ENCODE data around the gene APBA2. TPM values are rescaled to one million over a fixed set of nuclear protein-coding genes. Genes with fewer than 3 reads are reported as not detected.

APBA2 gene
- total RNA-seq, 1 donor from 2014 or later: 26.4 TPM

DNA sequence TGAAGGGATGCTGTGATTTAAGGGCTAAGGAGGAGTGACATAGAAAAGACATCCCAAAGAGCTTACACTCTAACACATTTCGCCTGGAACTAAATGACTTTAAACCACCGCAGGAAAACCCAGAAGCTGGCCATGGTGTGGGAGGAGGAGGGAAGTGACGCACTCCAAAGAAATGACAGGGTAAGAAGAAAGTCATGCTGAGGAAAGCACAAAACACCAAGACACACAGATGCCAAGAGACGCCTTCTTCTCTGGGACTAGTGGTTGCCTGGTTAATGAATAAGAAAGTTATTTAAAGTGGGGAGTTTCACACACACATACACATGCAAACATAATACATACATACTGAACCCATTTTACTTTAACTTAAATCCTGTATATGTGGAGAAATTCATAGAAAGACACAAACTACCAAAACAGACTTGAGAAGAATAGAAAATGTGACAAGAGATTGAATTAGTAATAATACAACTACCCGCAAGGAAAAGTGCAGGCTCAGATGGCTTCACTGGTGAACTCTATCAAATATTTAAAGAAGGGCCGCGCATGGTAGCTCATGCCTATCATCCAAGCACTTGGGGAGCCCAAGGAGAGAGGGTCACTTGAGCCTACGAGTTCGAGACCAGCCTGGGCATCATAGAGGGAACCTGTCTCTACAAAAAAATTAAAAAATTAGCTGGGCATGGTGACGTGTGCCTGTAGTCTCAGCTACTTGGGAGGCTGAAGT, 258.3 kb downstream of the APBA2 start:
- Mint-ChIP-seq H3K36me3 (ENCODE audit: low read depth) (no peaks in the 10 kb centered on the region), H3K9me3 (ENCODE audit: low read depth) (no peaks in the 10 kb centered on the region), H3K4me1 (ENCODE audit: low read depth) (peaks cover 14% of the 10 kb centered on the region), H3K4me3 (ENCODE audit: unreplicated experiment) (no peak overlapping the region), H3K27ac (ENCODE audit: unreplicated experiment) (no peak overlapping the region), H3K27me3 (ENCODE audit: low read depth) (peaks cover 8% of the 10 kb centered on the region)
- DNase-seq (ENCODE audit: low spot score): no peak
- TF ChIP-seq, protein P1, sequence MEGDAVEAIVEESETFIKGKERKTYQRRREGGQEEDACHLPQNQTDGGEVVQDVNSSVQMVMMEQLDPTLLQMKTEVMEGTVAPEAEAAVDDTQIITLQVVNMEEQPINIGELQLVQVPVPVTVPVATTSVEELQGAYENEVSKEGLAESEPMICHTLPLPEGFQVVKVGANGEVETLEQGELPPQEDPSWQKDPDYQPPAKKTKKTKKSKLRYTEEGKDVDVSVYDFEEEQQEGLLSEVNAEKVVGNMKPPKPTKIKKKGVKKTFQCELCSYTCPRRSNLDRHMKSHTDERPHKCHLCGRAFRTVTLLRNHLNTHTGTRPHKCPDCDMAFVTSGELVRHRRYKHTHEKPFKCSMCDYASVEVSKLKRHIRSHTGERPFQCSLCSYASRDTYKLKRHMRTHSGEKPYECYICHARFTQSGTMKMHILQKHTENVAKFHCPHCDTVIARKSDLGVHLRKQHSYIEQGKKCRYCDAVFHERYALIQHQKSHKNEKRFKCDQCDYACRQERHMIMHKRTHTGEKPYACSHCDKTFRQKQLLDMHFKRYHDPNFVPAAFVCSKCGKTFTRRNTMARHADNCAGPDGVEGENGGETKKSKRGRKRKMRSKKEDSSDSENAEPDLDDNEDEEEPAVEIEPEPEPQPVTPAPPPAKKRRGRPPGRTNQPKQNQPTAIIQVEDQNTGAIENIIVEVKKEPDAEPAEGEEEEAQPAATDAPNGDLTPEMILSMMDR (IDR thresholded peaks at IDR 0.05): no peak

DNA sequence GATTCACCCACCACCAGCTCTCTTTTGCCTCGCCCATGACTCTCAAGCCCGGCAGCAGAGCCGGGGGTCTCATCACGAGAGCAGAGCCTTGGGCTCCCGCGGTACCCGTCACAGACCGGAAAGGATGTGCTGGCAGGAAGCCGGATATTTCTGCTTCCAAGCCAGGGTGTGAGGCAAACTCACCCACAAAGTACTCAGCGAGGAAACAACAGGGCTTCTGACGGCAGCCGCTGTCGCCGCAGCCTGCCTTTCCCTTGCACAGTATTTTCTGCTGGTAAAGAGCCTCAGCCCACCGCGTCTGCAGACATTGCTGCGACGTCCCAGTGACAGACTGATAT, 263.9 kb downstream of the APBA2 start:
- H3K36me3 Mint-ChIP-seq (ENCODE audit: low read depth): peaks cover 7% of the 10 kb centered on the region
- H3K27ac Mint-ChIP-seq (ENCODE audit: unreplicated experiment): no peak overlapping the region
- H3K4me3 Mint-ChIP-seq (ENCODE audit: unreplicated experiment): no peak overlapping the region
- peaks cover 10% of the 10 kb centered on the region for H3K9me3 Mint-ChIP-seq (ENCODE audit: low read depth)
- TF ChIP-seq, protein P1 (IDR thresholded peaks at IDR 0.05): no peak
- H3K27me3 Mint-ChIP-seq (ENCODE audit: low read depth): no peaks in the 10 kb centered on the region
- no peaks in the 10 kb centered on the region for H3K4me1 Mint-ChIP-seq (ENCODE audit: low read depth)
- no peak for DNase-seq (ENCODE audit: low spot score)

DNA sequence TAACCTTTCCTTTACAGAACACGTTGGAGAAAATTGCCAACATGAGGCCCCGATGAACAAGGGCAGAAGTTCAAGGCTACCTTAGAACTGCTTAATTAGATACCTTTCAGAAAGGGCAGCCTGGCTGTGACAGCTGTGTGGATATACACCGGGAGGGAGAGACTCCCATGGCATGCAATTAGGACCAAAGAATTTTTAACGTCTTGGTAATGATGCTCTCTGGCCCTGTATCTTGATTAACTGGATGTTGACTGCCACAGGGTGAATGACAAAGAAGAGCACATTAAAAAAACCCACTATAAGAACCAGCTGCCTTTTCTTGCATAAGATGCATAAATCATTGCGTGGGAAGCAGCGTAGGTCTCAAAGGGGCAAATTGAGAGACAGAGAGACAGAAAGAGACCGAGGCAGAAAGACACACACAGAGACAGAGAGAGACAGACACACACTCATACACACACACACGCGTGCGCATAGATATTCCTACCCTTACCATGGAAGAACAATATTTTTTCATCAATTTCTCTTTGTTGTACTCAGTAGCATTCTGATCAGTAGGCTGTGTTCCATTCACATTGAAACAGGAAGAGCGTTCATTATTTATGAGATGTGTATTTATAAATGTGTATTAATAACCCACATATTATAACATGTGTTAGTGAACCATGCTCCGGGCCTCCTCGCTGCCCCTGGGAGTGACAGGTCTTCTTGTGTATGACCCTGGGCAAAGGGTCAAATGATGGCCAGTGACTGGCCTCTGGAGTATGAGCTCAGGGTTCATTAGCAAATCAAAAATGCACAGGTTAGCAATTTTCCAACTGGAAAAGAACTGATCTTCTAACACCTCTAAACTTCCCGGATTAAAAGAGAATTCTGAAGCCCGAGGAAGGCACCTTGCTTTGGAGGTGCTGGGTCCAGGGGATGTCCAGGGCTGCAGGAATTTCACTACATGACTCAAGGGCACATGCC, 265.0 kb downstream of the APBA2 start:
- Mint-ChIP-seq H3K9me3 (ENCODE audit: low read depth) (peaks cover 10% of the 10 kb centered on the region), H3K4me1 (ENCODE audit: low read depth) (no peaks in the 10 kb centered on the region), H3K27me3 (ENCODE audit: low read depth) (no peaks in the 10 kb centered on the region), H3K36me3 (ENCODE audit: low read depth) (peaks cover 7% of the 10 kb centered on the region), H3K27ac (ENCODE audit: unreplicated experiment) (no peak overlapping the region), H3K4me3 (ENCODE audit: unreplicated experiment) (no peak overlapping the region)
- DNase-seq (ENCODE audit: low spot score): no peak
- TF ChIP-seq, protein P1 (IDR thresholded peaks at IDR 0.05): no peak

DNA sequence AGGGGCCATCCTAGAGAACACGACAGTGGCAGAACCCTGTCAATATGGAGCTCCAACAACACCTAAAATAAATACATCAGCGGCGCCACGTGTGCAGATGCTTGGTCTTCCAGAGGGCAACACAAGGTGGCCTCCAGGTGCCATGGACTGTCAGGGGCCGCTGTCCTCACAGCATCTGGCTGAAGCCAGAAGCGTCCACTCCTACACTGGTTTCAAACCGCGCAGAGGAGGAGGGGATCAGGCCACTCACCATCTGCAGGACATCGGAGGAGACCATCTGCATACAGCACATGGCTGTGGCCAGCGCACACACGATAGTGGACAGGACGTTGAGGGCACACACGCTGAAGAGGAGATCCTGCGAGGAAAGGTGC, 265.7 kb downstream of the APBA2 start:
- peaks cover 7% of the 10 kb centered on the region for H3K36me3 Mint-ChIP-seq (ENCODE audit: low read depth)
- no peaks in the 10 kb centered on the region for H3K4me1 Mint-ChIP-seq (ENCODE audit: low read depth)
- DNase-seq (ENCODE audit: low spot score): no peak
- H3K27me3 Mint-ChIP-seq (ENCODE audit: low read depth): no peaks in the 10 kb centered on the region
- no peak overlapping the region for H3K27ac Mint-ChIP-seq (ENCODE audit: unreplicated experiment)
- TF ChIP-seq, protein P1 (IDR thresholded peaks at IDR 0.05): no peak
- H3K9me3 Mint-ChIP-seq (ENCODE audit: low read depth): peaks cover 10% of the 10 kb centered on the region
- H3K4me3 Mint-ChIP-seq (ENCODE audit: unreplicated experiment): no peak overlapping the region

DNA sequence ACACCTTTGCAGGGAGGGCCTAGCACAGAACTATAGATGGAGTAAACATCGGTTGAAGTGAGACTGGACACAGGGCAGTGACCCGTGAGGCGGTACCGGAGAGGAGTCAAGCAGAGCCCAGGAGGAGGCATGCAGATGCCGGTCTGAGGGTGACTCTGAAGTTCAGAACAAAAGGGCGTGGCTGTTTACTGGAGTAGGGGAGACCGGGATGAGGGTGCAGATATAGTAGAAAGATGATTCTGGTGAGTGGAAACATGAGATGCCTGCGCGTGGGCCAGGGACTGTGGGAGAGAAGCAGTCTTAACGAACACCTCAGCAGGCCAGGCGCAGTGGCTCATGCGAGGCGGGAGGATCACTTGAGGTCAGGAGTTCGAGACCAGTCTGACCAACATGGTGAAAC, 270.7 kb downstream of the APBA2 start:
- Mint-ChIP-seq H3K27ac (ENCODE audit: unreplicated experiment) (no peak overlapping the region), H3K36me3 (ENCODE audit: low read depth) (peaks cover 7% of the 10 kb centered on the region), H3K4me3 (ENCODE audit: unreplicated experiment) (no peak overlapping the region), H3K27me3 (ENCODE audit: low read depth) (no peaks in the 10 kb centered on the region), H3K9me3 (ENCODE audit: low read depth) (peaks cover 11% of the 10 kb centered on the region), H3K4me1 (ENCODE audit: low read depth) (peaks cover 14% of the 10 kb centered on the region)
- TF ChIP-seq, protein P1 (IDR thresholded peaks at IDR 0.05): no peak
- DNase-seq (ENCODE audit: low spot score): no peak

Measured in chondrocyte (in vitro differentiated cells).